ENCODE data around the gene FOXRED1.
A peak's percentile ranks its signal among the peaks of the same experiment; 100 is the strongest.
"Not testable (repeated sequence)": the region's sequence is repeated elsewhere in the genome, so short reads cannot be mapped to it uniquely, and the experiment has no call there.

Gene FOXRED1

GRCh38 chr11:126277780-126278179 is 8.8 kb downstream of the FOXRED1 start:
- no peak for DNase-seq (ENCODE audit: low spot score)

DNA sequence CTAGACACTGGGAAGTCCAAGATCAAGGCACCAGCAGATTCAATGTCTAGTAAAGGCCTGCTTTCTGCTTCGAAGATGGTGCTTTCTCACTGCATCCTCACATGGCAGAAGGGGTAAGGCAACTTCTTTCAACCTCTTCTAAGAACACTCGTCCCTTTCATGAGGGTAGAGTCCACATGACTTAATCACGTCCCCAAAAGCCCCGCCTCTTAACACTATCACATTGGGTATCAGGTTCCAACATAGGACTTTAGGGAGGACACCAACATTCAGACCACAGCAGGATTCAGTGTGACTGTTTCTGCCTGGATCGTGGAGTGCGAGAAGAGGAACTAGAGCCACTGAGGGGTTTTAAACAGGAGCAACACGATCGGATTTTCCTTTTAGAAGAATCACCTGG is 10.2 kb downstream of the FOXRED1 start:
- no peak for DNase-seq (ENCODE audit: low spot score)

DNA sequence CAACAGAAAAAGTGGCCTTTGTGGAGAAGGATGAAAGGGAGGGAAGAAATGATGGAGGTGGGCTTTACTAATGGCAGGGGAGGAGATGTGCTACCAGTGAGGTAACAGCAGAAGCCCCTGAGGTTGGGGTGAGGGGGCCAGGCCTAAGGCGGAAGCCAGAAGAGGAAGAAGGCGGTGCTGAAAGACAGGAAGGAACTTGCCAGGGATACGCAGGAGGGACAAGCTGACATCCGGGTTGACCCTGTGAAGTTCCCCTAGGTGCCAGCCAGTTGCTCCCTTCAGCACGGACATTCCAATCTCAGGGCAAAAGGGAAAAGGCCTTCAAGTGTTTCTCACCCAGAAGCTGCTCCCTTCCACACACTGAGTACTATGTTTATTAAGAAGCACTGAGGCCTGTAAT is 11.6 kb downstream of the FOXRED1 start:
- DNase-seq (ENCODE audit: low spot score), result no peak

DNA sequence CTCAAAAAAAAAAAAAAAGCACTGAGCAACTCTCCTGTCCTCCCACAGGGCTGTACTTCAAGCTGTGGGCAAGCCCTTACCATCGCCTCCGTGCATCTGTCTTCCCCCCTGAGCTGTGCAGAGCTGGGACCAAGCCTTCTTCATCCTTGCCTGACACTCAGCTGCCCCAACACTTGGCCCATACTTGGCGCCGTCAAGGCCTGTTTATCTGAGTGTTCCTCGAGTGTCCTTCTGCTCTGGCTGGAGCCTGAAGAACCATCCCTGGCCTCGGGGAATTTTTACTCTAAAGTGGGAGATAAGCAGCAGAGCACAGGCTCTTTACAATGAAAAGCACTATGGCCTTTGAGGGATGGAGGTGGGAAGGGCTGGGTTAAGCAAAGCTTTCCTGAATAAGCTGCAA is 12.3 kb downstream of the FOXRED1 start:
- DNase-seq (ENCODE audit: low spot score), result no peak

GRCh38 chr11:126281666-126282175 is 12.8 kb downstream of the FOXRED1 start:
- DNase-seq (ENCODE audit: low spot score), result no peak

- peak; percentile 41 for DNase-seq (ENCODE audit: low spot score)
Measured at GRCh38 chr11:126282361-126282735, 13.4 kb downstream of the FOXRED1 start.

GRCh38 chr11:126282736-126283591 is 14.0 kb downstream of the FOXRED1 start, which contains the start of gene TIRAP:
Gene TIRAP (plus strand): TSS chr11:126283093. CDS start chr11:126290895, 7,802 bp downstream.
- DNase-seq (ENCODE audit: low spot score), result peak; percentile 77

- peak; percentile 88 for DNase-seq (ENCODE audit: low spot score)
Measured at GRCh38 chr11:126284829-126285228, 15.9 kb downstream of the FOXRED1 start.

GRCh38 chr11:126288237-126288636 is 19.3 kb downstream of the FOXRED1 start:
- no peak for DNase-seq (ENCODE audit: low spot score)

DNA sequence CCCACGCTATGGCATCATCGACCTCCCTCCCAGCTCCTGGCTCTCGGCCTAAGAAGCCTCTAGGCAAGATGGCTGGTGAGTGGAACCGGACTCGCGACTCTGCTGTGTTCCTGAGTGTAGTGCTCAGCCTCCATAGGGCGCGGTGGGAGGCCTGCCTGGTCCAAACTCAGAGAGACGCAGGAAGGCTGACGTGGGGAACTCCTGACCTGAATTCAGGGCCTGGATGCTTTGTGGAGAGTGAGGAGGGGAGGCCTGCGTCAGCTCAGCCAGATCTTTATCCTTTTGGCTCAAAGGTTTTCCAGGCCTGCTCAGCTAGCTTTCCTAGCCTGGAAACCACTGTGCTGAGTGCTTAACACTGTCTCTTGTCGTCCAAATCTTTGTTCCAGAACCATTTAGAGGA is 21.9 kb downstream of the FOXRED1 start:
- DNase-seq (ENCODE audit: low spot score), result no peak

DNA sequence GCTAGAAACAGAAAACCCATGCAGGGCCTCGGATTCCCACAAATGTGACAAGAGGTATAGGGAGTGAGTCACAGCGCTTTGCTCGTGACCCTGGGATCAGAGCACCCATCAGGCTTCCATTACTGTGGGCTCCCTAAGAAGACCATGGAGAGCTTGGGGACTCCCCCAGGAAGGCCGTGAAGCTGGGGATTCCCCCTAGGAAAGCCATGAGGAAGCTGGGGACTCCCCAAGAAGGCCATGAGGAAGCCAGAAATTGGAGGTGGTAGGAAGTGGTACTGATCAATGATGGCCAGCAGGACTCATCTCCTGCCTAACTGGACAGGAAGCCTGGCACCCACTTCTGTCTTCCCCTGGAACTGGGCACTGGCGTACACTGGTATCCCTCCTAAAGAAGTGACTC is 24.8 kb downstream of the FOXRED1 start:
- DNase-seq (ENCODE audit: low spot score), result no peak

DNA sequence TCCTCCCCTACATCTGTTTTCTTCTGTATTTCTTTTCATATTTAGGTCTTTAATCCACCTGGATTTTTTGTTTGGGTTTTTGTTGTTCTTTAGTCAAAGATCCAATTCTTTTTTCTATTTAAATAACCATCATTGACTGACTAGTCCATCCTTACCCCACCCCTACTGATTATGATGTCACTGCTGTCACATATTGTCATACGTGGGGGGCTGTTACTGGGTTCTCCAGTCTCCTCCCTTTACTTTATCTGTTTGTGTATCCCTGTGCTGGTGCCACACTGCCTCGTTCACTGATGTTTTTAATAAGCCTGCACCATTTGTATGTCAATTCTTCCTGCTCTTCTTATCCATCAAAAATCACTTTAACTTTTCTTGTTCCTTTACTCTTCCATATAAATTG is 28.1 kb downstream of the FOXRED1 start:
- no peak for DNase-seq (ENCODE audit: low spot score)

GRCh38 chr11:126303623-126304456 is 34.9 kb downstream of the FOXRED1 start, which contains the start of gene DCPS:
Gene DCPS (plus strand): TSS chr11:126304060. CDS start chr11:126304081, 21 bp downstream.
- peak; percentile 90 for DNase-seq (ENCODE audit: low spot score)

GRCh38 chr11:126304457-126305075 is 35.6 kb downstream of the FOXRED1 start:
- DNase-seq (ENCODE audit: low spot score), result no peak

DNA sequence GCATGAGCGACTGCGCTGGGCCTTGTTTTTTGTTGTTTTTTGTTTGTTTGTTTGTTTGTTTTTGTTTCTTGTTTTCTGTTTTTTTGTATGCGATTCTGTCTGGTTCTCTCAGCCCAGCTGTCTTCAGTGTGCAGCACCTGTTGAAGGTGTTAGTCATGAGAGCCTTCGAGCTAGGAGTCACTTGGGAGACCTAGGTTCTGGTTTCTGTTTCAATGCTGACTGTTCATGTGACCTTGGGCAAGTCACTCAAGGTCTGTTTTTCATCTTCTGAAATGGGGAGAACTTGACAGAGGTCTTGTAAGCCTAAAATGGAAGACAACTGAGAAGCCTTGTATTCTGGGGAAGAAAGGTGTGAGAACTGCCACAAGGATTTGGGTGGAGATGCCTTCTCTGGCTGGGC is 36.7 kb downstream of the FOXRED1 start:
- DNase-seq (ENCODE audit: low spot score), result no peak

DNA sequence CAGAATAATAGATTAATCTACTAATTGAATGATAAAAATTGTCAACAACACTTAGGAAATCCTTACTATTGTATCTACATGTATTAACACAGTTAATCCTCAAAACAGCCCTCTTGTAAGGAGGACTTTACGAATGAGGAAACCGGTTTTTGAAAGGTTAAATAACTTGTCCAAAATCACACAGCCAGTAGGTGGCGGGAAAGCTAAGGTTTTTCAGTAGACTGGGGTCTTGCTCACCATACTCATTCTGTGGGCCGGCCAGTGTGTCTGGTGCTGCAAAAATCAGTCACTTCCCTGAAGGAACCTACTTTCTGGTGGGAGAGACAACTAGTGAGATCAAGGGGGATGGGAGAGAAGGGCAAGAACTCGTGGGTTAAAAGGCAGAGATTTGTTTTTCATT is 38.8 kb downstream of the FOXRED1 start:
- peak; percentile 30 for DNase-seq (ENCODE audit: low spot score)

GRCh38 chr11:126308271-126308671 is 39.3 kb downstream of the FOXRED1 start:
- no peak for DNase-seq (ENCODE audit: low spot score)

GRCh38 chr11:126308771-126309170 is 39.8 kb downstream of the FOXRED1 start:
- not testable (repeated sequence) for DNase-seq (ENCODE audit: low spot score)

- peak; percentile 69 for DNase-seq (ENCODE audit: low spot score)
Measured at GRCh38 chr11:126310200-126310991, 41.4 kb downstream of the FOXRED1 start.

- no peak for DNase-seq (ENCODE audit: low spot score)
Measured at GRCh38 chr11:126310992-126311310, 42.0 kb downstream of the FOXRED1 start.
